ENCODE data around the gene ARHGAP24. TPM values are rescaled to one million over a fixed set of nuclear protein-coding genes. Genes with fewer than 3 reads are reported as not detected.

The ARHGAP24 gene
- total RNA-seq, 1 experiment from 2014 or later, result 1.3 TPM

DNA sequence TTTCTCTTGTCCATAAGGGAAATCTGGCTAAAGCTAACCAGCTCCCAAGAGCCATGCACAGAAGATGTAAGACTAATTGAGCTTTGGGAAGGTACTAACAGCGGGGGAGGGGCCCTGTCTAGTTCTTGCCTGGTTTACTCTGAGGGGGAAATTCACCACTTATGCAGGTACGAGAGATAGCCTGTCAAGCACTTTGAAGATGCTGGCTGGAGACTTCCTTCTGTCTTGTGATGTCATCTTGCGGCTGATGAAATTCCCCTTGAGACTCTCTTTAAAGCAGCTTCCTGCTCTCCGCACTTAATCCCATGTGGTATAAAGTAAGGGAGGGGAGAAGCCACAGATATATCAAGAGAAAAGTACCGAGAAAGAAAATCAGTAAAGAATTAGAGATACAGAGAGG, 539.6 kb downstream of the ARHGAP24 start:
- Histone ChIP-seq H3K27me3 (ENCODE audit: insufficient read depth, low read length) (no peaks in the 10 kb centered on the region), H2AFZ (ENCODE audit: low read depth, low read length, poor library complexity, severe bottlenecking) (no peak overlapping the region), H3K4me1 (ENCODE audit: control insufficient read depth in 1 of 2, insufficient read depth in 2 of 2, low read length in 2 of 2) (no peaks in the 10 kb centered on the region), H4K20me1 (ENCODE audit: insufficient read depth) (no peaks in the 10 kb centered on the region), H3K9me3 (ENCODE audit: control insufficient read depth in 1 of 2, insufficient read depth in 1 of 2, low read depth in 1 of 2, low read length in 2 of 2) (no peaks in the 10 kb centered on the region), H3K79me2 (ENCODE audit: insufficient read depth, low read length) (no peaks in the 10 kb centered on the region), H3K9ac (ENCODE audit: low read length) (no peak overlapping the region), H3K4me2 (ENCODE audit: low read length) (no peak overlapping the region), H3K36me3 (ENCODE audit: control insufficient read depth in 1 of 2, insufficient read depth in 2 of 2, low read length in 2 of 2) (no peaks in the 10 kb centered on the region), H3K4me3 (replicated peaks in 1 of 2; ENCODE audit: low read depth in 1 of 2, low read length in 2 of 2) (no peak overlapping the region), H3K27ac (ENCODE audit: low read depth, low read length) (no peak overlapping the region), H3K9me2 (ENCODE audit: insufficient read depth) (no peaks in the 10 kb centered on the region)
- BruUV-seq (replicated peaks), result no TSS peak
- ATAC-seq (no peak), DNase-seq (ENCODE audit: low read depth, low spot score) (no peak)
- intact Hi-C loops (cut with micrococcal nuclease), result no loop called here
- ChIA-PET CTCF (no interaction called here), RAD21 (ENCODE audit: low non-redundant PET in 1 of 2, low total read pairs in 2 of 2, uncharacterized antibody in 2 of 2, unreplicated experiment in 2 of 2) (no interaction called here), POLR2A (no interaction called here)
- TF ChIP-seq YY1 (IDR thresholded peaks at IDR 0.05; ENCODE audit: extremely low read depth, insufficient replicate concordance, low read depth, low read length) (no peak), ATF3 (IDR thresholded peaks at IDR 0.05) (no peak), JUND (IDR thresholded peaks at IDR 0.05) (no peak), RAD21 (IDR thresholded peaks at IDR 0.05; ENCODE audit: low read depth) (no peak), ZFX (IDR thresholded peaks at IDR 0.05) (no peak), EZH2 (IDR thresholded peaks at IDR 0.05) (no peak), ELF1 (IDR thresholded peaks at IDR 0.05; ENCODE audit: borderline replicate concordance, low read depth) (no peak)

- no TSS peak for BruUV-seq (replicated peaks)
- ChIA-PET CTCF (no interaction called here), RAD21 (ENCODE audit: low non-redundant PET in 1 of 2, low total read pairs in 2 of 2, uncharacterized antibody in 2 of 2, unreplicated experiment in 2 of 2) (no interaction called here), POLR2A (no interaction called here)
- no peaks in the 10 kb centered on the region for H3K79me2 ChIP-seq (ENCODE audit: insufficient read depth, low read length)
- no peaks in the 10 kb centered on the region for H3K27me3 ChIP-seq (ENCODE audit: insufficient read depth, low read length)
- no peaks in the 10 kb centered on the region for H3K9me3 ChIP-seq (ENCODE audit: control insufficient read depth in 1 of 2, insufficient read depth in 1 of 2, low read depth in 1 of 2, low read length in 2 of 2)
- intact Hi-C loops (cut with micrococcal nuclease), result no loop called here
- H3K9me2 ChIP-seq (ENCODE audit: insufficient read depth), result no peaks in the 10 kb centered on the region
- no peaks in the 10 kb centered on the region for H3K4me1 ChIP-seq (ENCODE audit: control insufficient read depth in 1 of 2, insufficient read depth in 2 of 2, low read length in 2 of 2)
- no peaks in the 10 kb centered on the region for H3K36me3 ChIP-seq (ENCODE audit: control insufficient read depth in 1 of 2, insufficient read depth in 2 of 2, low read length in 2 of 2)
- no peak overlapping the region for H3K27ac ChIP-seq (ENCODE audit: low read depth, low read length)
- no peak overlapping the region for H3K4me3 ChIP-seq (replicated peaks in 1 of 2; ENCODE audit: low read depth in 1 of 2, low read length in 2 of 2)
- H4K20me1 ChIP-seq (ENCODE audit: insufficient read depth), result no peaks in the 10 kb centered on the region
- H3K9ac ChIP-seq (ENCODE audit: low read length), result no peak overlapping the region
- TF ChIP-seq ZFX (IDR thresholded peaks at IDR 0.05), result no peak
- TF ChIP-seq, protein P1, sequence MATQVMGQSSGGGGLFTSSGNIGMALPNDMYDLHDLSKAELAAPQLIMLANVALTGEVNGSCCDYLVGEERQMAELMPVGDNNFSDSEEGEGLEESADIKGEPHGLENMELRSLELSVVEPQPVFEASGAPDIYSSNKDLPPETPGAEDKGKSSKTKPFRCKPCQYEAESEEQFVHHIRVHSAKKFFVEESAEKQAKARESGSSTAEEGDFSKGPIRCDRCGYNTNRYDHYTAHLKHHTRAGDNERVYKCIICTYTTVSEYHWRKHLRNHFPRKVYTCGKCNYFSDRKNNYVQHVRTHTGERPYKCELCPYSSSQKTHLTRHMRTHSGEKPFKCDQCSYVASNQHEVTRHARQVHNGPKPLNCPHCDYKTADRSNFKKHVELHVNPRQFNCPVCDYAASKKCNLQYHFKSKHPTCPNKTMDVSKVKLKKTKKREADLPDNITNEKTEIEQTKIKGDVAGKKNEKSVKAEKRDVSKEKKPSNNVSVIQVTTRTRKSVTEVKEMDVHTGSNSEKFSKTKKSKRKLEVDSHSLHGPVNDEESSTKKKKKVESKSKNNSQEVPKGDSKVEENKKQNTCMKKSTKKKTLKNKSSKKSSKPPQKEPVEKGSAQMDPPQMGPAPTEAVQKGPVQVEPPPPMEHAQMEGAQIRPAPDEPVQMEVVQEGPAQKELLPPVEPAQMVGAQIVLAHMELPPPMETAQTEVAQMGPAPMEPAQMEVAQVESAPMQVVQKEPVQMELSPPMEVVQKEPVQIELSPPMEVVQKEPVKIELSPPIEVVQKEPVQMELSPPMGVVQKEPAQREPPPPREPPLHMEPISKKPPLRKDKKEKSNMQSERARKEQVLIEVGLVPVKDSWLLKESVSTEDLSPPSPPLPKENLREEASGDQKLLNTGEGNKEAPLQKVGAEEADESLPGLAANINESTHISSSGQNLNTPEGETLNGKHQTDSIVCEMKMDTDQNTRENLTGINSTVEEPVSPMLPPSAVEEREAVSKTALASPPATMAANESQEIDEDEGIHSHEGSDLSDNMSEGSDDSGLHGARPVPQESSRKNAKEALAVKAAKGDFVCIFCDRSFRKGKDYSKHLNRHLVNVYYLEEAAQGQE (IDR thresholded peaks at IDR 0.05; ENCODE audit: low read depth), result no peak
- H2AFZ ChIP-seq (ENCODE audit: low read depth, low read length, poor library complexity, severe bottlenecking), result no peak overlapping the region
- H3K4me2 ChIP-seq (ENCODE audit: low read length), result no peak overlapping the region
- DNase-seq (ENCODE audit: low read depth, low spot score) (no peak), ATAC-seq (no peak)
These were observed 540.7 kb downstream of the ARHGAP24 start for GRCh38 chr4:86015412-86016350.
